ENCODE measurements around the gene HEPHL1.

HEPHL1 gene

DNA sequence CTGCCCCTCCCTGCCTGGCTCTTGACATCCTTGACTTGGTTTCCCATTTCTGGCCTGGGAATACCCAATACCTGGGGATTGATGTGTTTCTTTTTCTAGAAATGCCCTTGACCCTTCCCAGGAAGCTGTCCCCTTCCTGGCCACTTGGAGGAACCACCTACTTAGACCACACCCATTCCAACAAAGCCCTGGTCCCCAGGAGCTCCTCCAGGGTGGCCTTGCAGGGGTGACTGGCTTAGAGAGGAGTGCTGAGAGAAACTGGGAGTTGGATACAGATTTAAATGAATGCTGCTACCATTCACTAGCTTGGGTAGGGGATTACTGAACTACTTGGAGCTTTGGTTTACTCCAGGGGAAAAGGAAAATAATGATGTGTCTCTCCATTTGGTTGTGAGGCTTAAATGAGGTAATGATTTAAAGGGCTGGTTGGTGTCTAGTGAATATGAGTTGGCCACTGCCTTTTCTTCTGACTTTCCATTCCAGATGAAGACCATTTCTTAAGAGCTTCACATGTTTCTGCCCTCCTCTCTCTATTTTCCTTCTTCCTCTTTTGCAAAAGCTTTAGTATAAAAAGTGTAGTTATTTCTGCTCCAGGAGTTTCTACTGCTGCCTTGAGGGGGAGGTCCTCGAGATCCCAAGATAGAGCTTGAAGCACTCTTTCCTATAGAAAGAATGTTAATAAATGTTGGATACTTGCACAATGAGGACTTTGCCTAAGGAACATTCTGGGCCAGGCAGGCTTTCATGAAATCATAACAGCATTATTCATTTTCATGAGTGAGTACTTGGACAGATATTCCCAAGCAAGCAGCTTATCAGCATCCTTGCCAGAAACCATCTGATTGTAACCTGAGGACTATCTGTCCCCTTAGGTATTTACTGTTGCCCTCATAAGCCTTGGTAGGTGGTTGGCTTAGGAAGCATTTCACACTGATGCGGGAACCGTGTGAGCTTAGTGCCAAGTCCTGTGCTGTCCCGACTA, 129.8 kb downstream of the HEPHL1 start:
- H3K27me3 ChIP-seq (ENCODE audit: insufficient read depth, low read length, poor library complexity) = no peaks in the 10 kb centered on the region
- DNase-seq (no peak), ATAC-seq (ENCODE audit: insufficient read depth, low read depth) (no peak)
- no peak overlapping the region for H3K4me3 ChIP-seq (ENCODE audit: low read depth in 1 of 2, low read length in 2 of 2)
- peaks cover 6% of the 10 kb centered on the region; the same call in 1 of the 2 replicates for H3K36me3 ChIP-seq (ENCODE audit: insufficient read depth, low read length)
- TF ChIP-seq CTCF (IDR thresholded peaks at IDR 0.05; ENCODE audit: borderline replicate concordance, extremely low read depth, low read length, poor library complexity, severe bottlenecking) (no peak), EZH2 (IDR thresholded peaks at IDR 0.05; ENCODE audit: borderline replicate concordance, low read depth, low read length, severe bottlenecking) (no peak)
- no peak overlapping the region for H3K9ac ChIP-seq (ENCODE audit: low read depth, low read length)
- H3K9me3 ChIP-seq (ENCODE audit: insufficient read depth, low read length, severe bottlenecking) = no peaks in the 10 kb centered on the region
- H3K27ac ChIP-seq (ENCODE audit: low read length) = no peak overlapping the region
- peaks cover 63% of the 10 kb centered on the region for H3K79me2 ChIP-seq (ENCODE audit: insufficient read depth, low read length)
- no peak overlapping the region for H3K4me2 ChIP-seq (ENCODE audit: insufficient read depth, low read length)
- H2AFZ ChIP-seq (ENCODE audit: low read depth, low read length) = no peak overlapping the region
- H4K20me1 ChIP-seq (ENCODE audit: insufficient read depth, low read length) = peaks cover 65% of the 10 kb centered on the region
- H3K4me1 ChIP-seq (ENCODE audit: insufficient read depth, low read length) = peaks cover 17% of the 10 kb centered on the region

GRCh38 chr11:94151903-94152677, 130.9 kb downstream of the HEPHL1 start:
- Histone ChIP-seq H3K27ac (ENCODE audit: low read length) (no peak overlapping the region), H3K4me2 (ENCODE audit: insufficient read depth, low read length) (no peak overlapping the region), H2AFZ (ENCODE audit: low read depth, low read length) (no peak overlapping the region), H3K4me3 (ENCODE audit: low read depth in 1 of 2, low read length in 2 of 2) (no peak overlapping the region), H3K9me3 (ENCODE audit: insufficient read depth, low read length, severe bottlenecking) (peaks cover 3% of the 10 kb centered on the region), H3K27me3 (ENCODE audit: insufficient read depth, low read length, poor library complexity) (no peaks in the 10 kb centered on the region), H3K9ac (ENCODE audit: low read depth, low read length) (no peak overlapping the region), H3K36me3 (ENCODE audit: insufficient read depth, low read length) (peaks cover 11% of the 10 kb centered on the region; the same call in 1 of the 2 replicates), H3K4me1 (ENCODE audit: insufficient read depth, low read length) (peaks cover 8% of the 10 kb centered on the region), H4K20me1 (ENCODE audit: insufficient read depth, low read length) (peaks cover 60% of the 10 kb centered on the region), H3K79me2 (ENCODE audit: insufficient read depth, low read length) (peaks cover 60% of the 10 kb centered on the region)
- DNase-seq (no peak), ATAC-seq (ENCODE audit: insufficient read depth, low read depth) (0 out of 3 replicates have a peak, but pooled peaks have one; percentile 20)
- TF ChIP-seq EZH2 (IDR thresholded peaks at IDR 0.05; ENCODE audit: borderline replicate concordance, low read depth, low read length, severe bottlenecking) (no peak), CTCF (IDR thresholded peaks at IDR 0.05; ENCODE audit: borderline replicate concordance, extremely low read depth, low read length, poor library complexity, severe bottlenecking) (no peak)

DNA sequence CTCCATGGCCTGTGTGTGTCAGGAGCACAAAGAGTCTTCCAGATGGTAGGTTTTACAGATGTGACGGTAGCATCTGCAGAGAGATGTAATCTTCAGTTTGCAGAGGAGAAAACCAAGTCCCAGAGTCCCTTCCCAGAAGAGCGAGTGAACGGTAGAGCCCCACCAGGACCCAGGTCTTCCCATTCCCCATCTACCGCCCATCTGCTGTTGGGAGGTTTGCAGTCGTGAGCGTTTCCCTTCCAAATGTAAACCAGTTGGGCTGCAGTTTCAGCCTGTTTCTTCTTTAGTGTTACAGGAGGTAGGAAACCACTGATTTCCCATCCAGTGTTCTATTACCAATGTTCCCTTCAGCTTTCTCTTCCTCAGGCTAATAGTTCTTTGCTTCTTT, 131.5 kb downstream of the HEPHL1 start:
- Histone ChIP-seq H3K4me2 (ENCODE audit: insufficient read depth, low read length) (no peak overlapping the region), H3K9me3 (ENCODE audit: insufficient read depth, low read length, severe bottlenecking) (peaks cover 3% of the 10 kb centered on the region), H3K36me3 (ENCODE audit: insufficient read depth, low read length) (peaks cover 11% of the 10 kb centered on the region; the same call in 1 of the 2 replicates), H3K4me1 (ENCODE audit: insufficient read depth, low read length) (peaks cover 2% of the 10 kb centered on the region; the same call in 1 of the 2 replicates), H3K9ac (ENCODE audit: low read depth, low read length) (no peak overlapping the region), H4K20me1 (ENCODE audit: insufficient read depth, low read length) (peaks cover 54% of the 10 kb centered on the region), H3K27me3 (ENCODE audit: insufficient read depth, low read length, poor library complexity) (no peaks in the 10 kb centered on the region), H3K79me2 (ENCODE audit: insufficient read depth, low read length) (peaks cover 55% of the 10 kb centered on the region), H3K27ac (ENCODE audit: low read length) (no peak overlapping the region), H2AFZ (ENCODE audit: low read depth, low read length) (no peak overlapping the region), H3K4me3 (ENCODE audit: low read depth in 1 of 2, low read length in 2 of 2) (no peak overlapping the region)
- ATAC-seq (ENCODE audit: insufficient read depth, low read depth) = no peak
- TF ChIP-seq CTCF (IDR thresholded peaks at IDR 0.05; ENCODE audit: borderline replicate concordance, extremely low read depth, low read length, poor library complexity, severe bottlenecking) = no peak
- TF ChIP-seq EZH2 (IDR thresholded peaks at IDR 0.05; ENCODE audit: borderline replicate concordance, low read depth, low read length, severe bottlenecking) = no peak
- DNase-seq = no peak
